GM18526 (cell line): Measurements from ENCODE around the gene LAMA5.

ENCODE experiments used
- POLR2A ChIP-seq: IDR thresholded peaks from 3 replicates; pipeline ENCODE4 v1.6.1; 2011; ENCODE audit not compliant: insufficient read length; ENCODE audit errors: extremely low read depth

Gene LAMA5

GRCh38 chr20:62308102-62308822, 58.9 kb downstream of the LAMA5 start:
- TF ChIP-seq POLR2A: no peak

- no peak for TF ChIP-seq POLR2A
Measured at GRCh38 chr20:62307226-62308101, 59.6 kb downstream of the LAMA5 start.

DNA sequence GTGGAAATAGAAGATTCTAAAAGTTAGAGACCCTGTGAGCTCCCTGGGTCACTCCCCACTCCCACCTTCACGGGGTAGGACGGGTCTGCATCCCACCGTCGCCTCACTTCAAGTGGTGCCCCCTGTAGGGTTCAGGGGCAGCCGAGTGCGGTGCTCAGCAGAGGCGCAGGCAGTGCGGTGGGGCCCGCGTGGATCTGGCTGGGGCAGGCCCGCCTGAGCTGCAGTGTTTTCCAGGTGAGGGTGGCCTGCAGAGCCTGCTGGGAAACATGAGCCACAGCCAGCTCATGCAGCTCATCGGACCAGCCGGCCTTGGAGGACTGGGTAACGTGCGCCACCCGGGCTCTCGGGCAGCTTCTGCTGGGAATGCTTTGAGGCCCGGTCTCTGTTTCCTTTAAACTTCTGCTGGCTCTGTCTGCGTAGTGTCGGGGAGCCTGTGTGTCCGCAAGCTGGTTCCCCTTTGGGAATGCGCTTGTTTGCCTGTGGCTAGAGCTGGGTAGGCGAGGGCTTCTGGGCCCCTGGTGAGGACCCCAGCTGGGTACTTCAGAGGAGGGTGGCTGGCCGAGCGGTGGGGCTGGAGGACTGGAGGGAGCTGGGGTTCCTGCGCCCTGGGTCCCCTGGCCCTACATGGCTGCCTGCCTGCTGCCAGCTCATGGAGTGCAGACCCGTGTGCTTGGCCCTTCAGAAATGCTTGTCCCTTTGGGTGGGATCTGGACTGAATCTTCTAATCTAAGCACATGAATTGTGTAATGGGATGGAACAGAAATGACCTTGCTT, 60.5 kb downstream of the LAMA5 start:
- no peak for TF ChIP-seq POLR2A

DNA sequence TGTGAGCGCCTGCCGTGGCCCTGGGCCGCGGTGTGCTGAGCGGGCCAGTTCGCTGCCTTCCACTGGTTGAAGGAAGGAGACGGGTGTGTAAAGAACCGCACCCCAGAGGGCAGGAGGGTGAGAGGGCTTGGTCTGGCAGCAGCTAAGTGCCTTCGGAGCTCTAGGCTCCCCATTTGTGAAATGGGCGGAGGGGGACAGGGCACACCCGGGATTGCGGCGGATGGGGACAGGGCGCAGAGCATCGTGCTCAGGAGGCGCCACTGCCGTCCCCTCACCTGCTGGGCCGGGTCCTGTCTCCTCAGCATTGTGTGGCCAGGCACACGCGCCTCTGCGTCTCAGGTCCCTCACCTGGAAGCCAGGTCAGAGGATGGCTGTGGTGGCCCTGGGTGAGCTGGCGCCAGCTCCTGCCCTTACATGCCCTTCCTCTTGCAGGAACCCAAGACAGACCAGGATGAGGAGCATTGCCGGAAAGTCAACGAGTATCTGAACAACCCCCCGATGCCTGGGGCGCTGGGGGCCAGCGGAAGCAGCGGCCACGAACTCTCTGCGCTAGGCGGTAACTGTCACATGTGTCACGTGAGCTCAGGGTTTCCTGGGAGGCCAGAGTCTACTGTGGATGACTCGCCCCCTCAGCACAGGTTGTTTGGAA, 61.2 kb downstream of the LAMA5 start:
- no peak for TF ChIP-seq POLR2A

GRCh38 chr20:62305149-62305764, 61.9 kb downstream of the LAMA5 start:
- no peak for TF ChIP-seq POLR2A

GRCh38 chr20:62304331-62305148, 62.6 kb downstream of the LAMA5 start:
- TF ChIP-seq POLR2A: no peak

GRCh38 chr20:62303340-62304226, 63.5 kb downstream of the LAMA5 start:
- no peak for TF ChIP-seq POLR2A

GRCh38 chr20:62303062-62303339, 64.1 kb downstream of the LAMA5 start:
- no peak for TF ChIP-seq POLR2A

- peak; percentile 88 for TF ChIP-seq POLR2A
Measured at GRCh38 chr20:62302341-62303061, 64.6 kb downstream of the LAMA5 start, which contains the start of gene ADRM1. TSS of gene ADRM1 (plus strand) at chr20:62302997. CDS start at chr20:62303569, 572 bp downstream.

- TF ChIP-seq POLR2A: no peak
Measured at GRCh38 chr20:62301773-62302340, 65.3 kb downstream of the LAMA5 start.

GRCh38 chr20:62301111-62301668, 65.9 kb downstream of the LAMA5 start:
- no peak for TF ChIP-seq POLR2A

GRCh38 chr20:62300319-62300718, 66.8 kb downstream of the LAMA5 start:
- TF ChIP-seq POLR2A: no peak
